SK-N-SH (cell line): ENCODE results near the gene HDAC4. TPM values are rescaled to one million over a fixed set of nuclear protein-coding genes. Genes with fewer than 3 reads are reported as not detected.

Experiments
- CTCF ChIA-PET: fragments of 300-600, 350-600 bp; formaldehyde crosslinking; extraction: SDS; loops from one replicate; lab custom pipeline; 2021; lab: Yijun Ruan, JAX
- POLR2A ChIA-PET: fragments of 350-600 bp; sonication (Branson Sonifier 250); formaldehyde crosslinking; extraction: SDS; loops from one replicate; lab custom pipeline; 2020; ENCODE audit warnings: antibody characterized with exemption, inconsistent platforms; lab: Yijun Ruan, JAX
- DNase-seq: peaks from one replicate; pipeline ENCODE4 v3.0.0; 2012
- H2AFZ ChIP-seq: fragments of 200-600 bp; sonication (generic); 2 replicates; pipeline ENCODE4 v1.8.1; 2016; ENCODE audit warnings: antibody characterized with exemption, mild to moderate bottlenecking, low read depth
- H3F3A ChIP-seq: fragments of 200-600 bp; sonication (generic); replicated peaks from 2 replicates; pipeline ENCODE3; 2016; ENCODE audit warnings: antibody characterized with exemption, mild to moderate bottlenecking; ENCODE audit not compliant: insufficient read depth
- H3K27ac ChIP-seq, 2 experiments: fragments of 200-500 bp in 1 of 2; fragments of 200-600 bp in 1 of 2; sonication (Bioruptor generic) in 1 of 2; sonication (generic), shearing (Covaris generic) in 1 of 2; 2 replicates each; pipeline versions ENCODE4 v1.5.1 to v1.6.1; 2014 to 2016; ENCODE audit warnings: low read depth in 2 of 2, inconsistent platforms in 1 of 2, low read length in 1 of 2, mild to moderate bottlenecking in 1 of 2, mixed read lengths in 1 of 2
- H3K27me3 ChIP-seq: fragments of 200-600 bp; sonication (generic), shearing (Covaris generic); 2 replicates; pipeline ENCODE4 v1.6.1; 2016; ENCODE audit warnings: mixed run types; ENCODE audit not compliant: insufficient read depth
- H3K36me3 ChIP-seq, 2 experiments: fragments of 200-500 bp in 1 of 2; fragments of 200-600 bp in 1 of 2; sonication (Bioruptor generic) in 1 of 2; sonication (generic) in 1 of 2; replicated peaks in 1 of 2; 2 replicates each; pipeline versions ENCODE3 to v1.5.1; 2014 to 2016; ENCODE audit warnings: low read length in 1 of 2, mild to moderate bottlenecking in 1 of 2; ENCODE audit not compliant: insufficient read depth in 2 of 2, control insufficient read depth in 1 of 2
- H3K4me1 ChIP-seq, 2 experiments: fragments of 200-500 bp in 1 of 2; fragments of 200-600 bp in 1 of 2; sonication (Bioruptor generic) in 1 of 2; sonication (generic), shearing (Covaris generic) in 1 of 2; 2 replicates each; pipeline versions ENCODE4 v1.5.1 to v1.6.1; 2014 to 2016; ENCODE audit warnings: low read depth in 1 of 2, low read length in 1 of 2, mixed run types in 1 of 2; ENCODE audit not compliant: insufficient read depth in 2 of 2, control insufficient read depth in 1 of 2
- H3K4me2 ChIP-seq: fragments of 200-600 bp; sonication (generic), shearing (Covaris generic); 2 replicates; pipeline ENCODE4 v1.6.1; 2017; ENCODE audit warnings: mixed run types
- H3K4me3 ChIP-seq, 2 experiments: fragments of 200-500 bp in 1 of 2; fragments of 200-600 bp in 1 of 2; sonication (Bioruptor generic) in 1 of 2; sonication (generic), shearing (Covaris generic) in 1 of 2; 2 replicates each; pipeline versions ENCODE4 v1.5.1 to v1.8.1; 2014 to 2016; ENCODE audit warnings: low read depth in 2 of 2, inconsistent platforms in 1 of 2, low read length in 1 of 2, mild to moderate bottlenecking in 1 of 2, mixed read lengths in 1 of 2, moderate library complexity in 1 of 2
- H3K79me2 ChIP-seq: fragments of 200-600 bp; sonication (generic); 2 replicates; pipeline ENCODE4 v1.8.1; 2017; ENCODE audit warnings: mild to moderate bottlenecking; ENCODE audit not compliant: insufficient read depth
- H3K9ac ChIP-seq: fragments of 200-600 bp; sonication (generic); 2 replicates; pipeline ENCODE4 v1.6.1; 2017; ENCODE audit warnings: mixed run types
- H3K9me2 ChIP-seq: fragments of 200-600 bp; sonication (generic); 2 replicates; pipeline ENCODE4 v1.6.1; 2017; ENCODE audit warnings: mixed run types
- H3K9me3 ChIP-seq: fragments of 200-600 bp; sonication (generic); 2 replicates; pipeline ENCODE4 v1.6.1; 2017; ENCODE audit warnings: mixed run types, mild to moderate bottlenecking, moderate library complexity
- H4K20me1 ChIP-seq: fragments of 200-600 bp; sonication (generic); 2 replicates; pipeline ENCODE4 v1.6.1; 2017; ENCODE audit warnings: mild to moderate bottlenecking, mixed run types; ENCODE audit not compliant: insufficient read depth
- CHD2 ChIP-seq: fragments of 150-350 bp; IDR thresholded peaks from 2 replicates; pipeline ENCODE4 v1.6.1; 2018; ENCODE audit warnings: low read length; ENCODE audit not compliant: partially characterized antibody
- FOXM1 ChIP-seq: IDR thresholded peaks from 2 replicates; pipeline ENCODE4 v1.4.0; 2012; ENCODE audit warnings: low read depth, mild to moderate bottlenecking
- GATA2 ChIP-seq: sonication (generic); formaldehyde crosslinking; IDR thresholded peaks from 2 replicates; pipeline ENCODE4 v1.5.0; 2020; ENCODE audit warnings: mild to moderate bottlenecking, missing genetic modification reagents
- MAX ChIP-seq: IDR thresholded peaks from 2 replicates; pipeline ENCODE4 v1.4.0; 2012; ENCODE audit warnings: low read depth
- MEF2A ChIP-seq: IDR thresholded peaks from 2 replicates; pipeline ENCODE4 v1.4.0; 2012; ENCODE audit warnings: low read depth, borderline replicate concordance
- MXI1 ChIP-seq: IDR thresholded peaks from 2 replicates; pipeline ENCODE4 v1.6.1; 2012; ENCODE audit warnings: mild to moderate bottlenecking, low read depth, low read length, improper control_type of control experiment
- NFIC ChIP-seq: IDR thresholded peaks from 2 replicates; pipeline ENCODE4 v1.4.0; 2012; ENCODE audit warnings: borderline replicate concordance
- RAD21 ChIP-seq: IDR thresholded peaks from 2 replicates; pipeline ENCODE4 v1.6.1; 2012; ENCODE audit warnings: mild to moderate bottlenecking, low read length
- RCOR1 ChIP-seq: fragments of 150-350 bp; IDR thresholded peaks from 2 replicates; pipeline ENCODE4 v1.6.1; 2017; ENCODE audit warnings: antibody characterized with exemption, low read length
- SMC3 ChIP-seq: IDR thresholded peaks from 2 replicates; pipeline ENCODE4 v1.6.1; 2012; ENCODE audit warnings: low read depth, low read length, improper control_type of control experiment
- TAF1 ChIP-seq: IDR thresholded peaks from 2 replicates; pipeline ENCODE4 v1.6.1; 2012; ENCODE audit warnings: low read depth, mild to moderate bottlenecking, low read length, moderate library complexity, borderline replicate concordance
- TCF12 ChIP-seq: IDR thresholded peaks from 2 replicates; pipeline ENCODE4 v1.4.0; 2012
- TEAD4 ChIP-seq: IDR thresholded peaks from 2 replicates; pipeline ENCODE4 v1.4.0; 2012; ENCODE audit warnings: mild to moderate bottlenecking, borderline replicate concordance; ENCODE audit not compliant: insufficient read depth
- YY1 ChIP-seq: IDR thresholded peaks from 2 replicates; pipeline ENCODE4 v1.4.0; 2012; ENCODE audit warnings: low read depth, mild to moderate bottlenecking
- ZBTB33 ChIP-seq: IDR thresholded peaks from 2 replicates; pipeline ENCODE4 v1.4.0; 2012; ENCODE audit warnings: low read depth, borderline replicate concordance
- WGBS: methylation state at CpG from one replicate; pipeline ENCODE4 v1.1.6; 2017; ENCODE audit warnings: low lambda C conversion rate; 5-methylcytosine and 5-hydroxymethylcytosine counted together
- polyA plus RNA-seq, 3 experiments: library from polyadenylated mRNA; depleted of rRNA; stranded (reverse); fragments of >200 nt; gene quantifications; 2 replicates each; pipeline ENCODE4 v1.2.3, GENCODE V29; 2012

HDAC4 gene
- polyA plus RNA-seq, 1 of the 3 experiments (the other 2 are of a cell fraction): 5.5 TPM

- WGBS: 94% methylated on average over 24 of the region's 34 CpGs
- no peak for DNase-seq
- Histone ChIP-seq H2AFZ (no peak overlapping the region), H3K27me3 (no peaks in the 10 kb centered on the region), H3K9me2 (no peaks in the 10 kb centered on the region)
- CTCF ChIA-PET: no interaction called here
- no peak for TF ChIP-seq MAX
- TF ChIP-seq FOXM1: no peak
- no peak for TF ChIP-seq RAD21
- TF ChIP-seq ZBTB33: no peak
- TF ChIP-seq CHD2: no peak
- no peak for TF ChIP-seq GATA2
- no peak for TF ChIP-seq TCF12
- no peak for TF ChIP-seq TEAD4
- no peak for TF ChIP-seq SMC3
- no peak for TF ChIP-seq MEF2A
- no peak for TF ChIP-seq TAF1
- TF ChIP-seq RCOR1: no peak
- no peak for TF ChIP-seq NFIC
- no peak for TF ChIP-seq YY1
- TF ChIP-seq MXI1: no peak
- TF ChIP-seq, all 33 proteins: peak for 0
- Histone ChIP-seq H3K4me3 (no peak overlapping the region), H3K9ac (no peak overlapping the region), H3K4me1 (peaks cover 0 to 21% of the 10 kb centered on the region in 2 experiments; a peak in 1 of 4 replicates), H3K79me2 (peaks cover 4% of the 10 kb centered on the region; the same call in 1 of the 2 replicates), H4K20me1 (no peaks in the 10 kb centered on the region), H3K9me3 (no peaks in the 10 kb centered on the region), H3K27ac (no peak overlapping the region), H3F3A (no peaks in the 10 kb centered on the region), H3K4me2 (no peak overlapping the region), H3K36me3 (no peaks in the 10 kb centered on the region)
- POLR2A ChIA-PET: no interaction called here
These were observed 28.8 kb downstream of the HDAC4 start for GRCh38 chr2:239371726-239372686.
